ENCODE results near the gene EML2.

GRCh38 chr19:45577111-45577905 lies 61.9 kb downstream of the EML2 start:
- no peak for TF ChIP-seq CTCF (IDR thresholded peaks at IDR 0.05)
- no peak for TF ChIP-seq REST (IDR thresholded peaks at IDR 0.05; ENCODE audit: insufficient read depth in 1 of 2, low read depth in 2 of 2, low read length in 1 of 2)
- TF ChIP-seq POLR2AphosphoS5 (IDR thresholded peaks at IDR 0.05; ENCODE audit: low read depth, low read length): no peak
- TF ChIP-seq SIN3A (IDR thresholded peaks at IDR 0.05; ENCODE audit: borderline replicate concordance, insufficient read depth, low read depth, low read length): no peak

Data from Panc1 (cell line).